HCT116 (cell line): ENCODE data around the gene SEMA5A.

Experiments used
- EZH2phosphoT487 ChIP-seq: fragments of 200-600 bp; IDR thresholded peaks from 2 replicates; pipeline ENCODE4 v1.6.1; 2018; ENCODE audit warnings: antibody characterized with exemption, borderline replicate concordance
- POLR2A ChIP-seq: IDR thresholded peaks from 2 replicates; pipeline ENCODE4 v1.7.0; 2011; ENCODE audit warnings: borderline replicate concordance; ENCODE audit not compliant: insufficient read depth, insufficient read length; ENCODE audit errors: extremely low read depth
- TF ChIP-seq, protein P1 (sequence below), 3 experiments: fragments of 200-600 bp in 1 of 3; sonication (generic) in 1 of 3; IDR thresholded peaks in 2 of 3; conservative IDR thresholded peaks in 1 of 3; 2 replicates each; pipeline ENCODE4 v1.5.1; 2012 to 2017; ENCODE audit warnings: low read depth in 2 of 3, low read length in 2 of 3, antibody characterized with exemption in 1 of 3, borderline replicate concordance in 1 of 3, control low read depth in 1 of 3, mild to moderate bottlenecking in 1 of 3, mixed read lengths in 1 of 3, mixed run types in 1 of 3, moderate library complexity in 1 of 3; ENCODE audit not compliant: insufficient read depth in 1 of 3

DNA sequence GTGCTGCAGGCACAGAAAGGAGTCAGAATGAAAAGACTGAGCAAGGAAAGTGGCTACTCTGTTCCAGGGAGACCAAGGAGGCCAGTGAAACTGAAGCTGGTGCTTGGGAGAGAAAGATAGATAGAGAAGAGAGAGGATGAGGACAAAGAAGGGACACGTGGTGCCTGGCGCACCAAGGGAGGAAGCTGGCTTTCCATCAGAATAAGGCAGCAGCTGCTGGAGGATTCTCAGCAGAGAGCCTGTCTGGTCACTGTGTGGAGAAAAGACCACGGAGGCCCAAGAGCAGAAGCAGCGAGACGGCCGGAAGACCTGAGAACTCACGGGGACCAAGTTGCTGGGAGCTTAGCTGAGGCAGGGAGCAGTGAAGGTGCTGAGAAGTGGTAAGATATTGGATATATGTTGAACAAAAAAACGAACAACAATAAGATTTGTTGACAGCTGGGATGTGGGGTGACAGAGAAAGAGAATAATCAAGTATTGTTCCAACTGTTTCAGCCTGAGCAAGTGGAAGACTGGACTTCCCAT, 116.1 kb downstream of the SEMA5A start:
- TF ChIP-seq, protein P1, sequence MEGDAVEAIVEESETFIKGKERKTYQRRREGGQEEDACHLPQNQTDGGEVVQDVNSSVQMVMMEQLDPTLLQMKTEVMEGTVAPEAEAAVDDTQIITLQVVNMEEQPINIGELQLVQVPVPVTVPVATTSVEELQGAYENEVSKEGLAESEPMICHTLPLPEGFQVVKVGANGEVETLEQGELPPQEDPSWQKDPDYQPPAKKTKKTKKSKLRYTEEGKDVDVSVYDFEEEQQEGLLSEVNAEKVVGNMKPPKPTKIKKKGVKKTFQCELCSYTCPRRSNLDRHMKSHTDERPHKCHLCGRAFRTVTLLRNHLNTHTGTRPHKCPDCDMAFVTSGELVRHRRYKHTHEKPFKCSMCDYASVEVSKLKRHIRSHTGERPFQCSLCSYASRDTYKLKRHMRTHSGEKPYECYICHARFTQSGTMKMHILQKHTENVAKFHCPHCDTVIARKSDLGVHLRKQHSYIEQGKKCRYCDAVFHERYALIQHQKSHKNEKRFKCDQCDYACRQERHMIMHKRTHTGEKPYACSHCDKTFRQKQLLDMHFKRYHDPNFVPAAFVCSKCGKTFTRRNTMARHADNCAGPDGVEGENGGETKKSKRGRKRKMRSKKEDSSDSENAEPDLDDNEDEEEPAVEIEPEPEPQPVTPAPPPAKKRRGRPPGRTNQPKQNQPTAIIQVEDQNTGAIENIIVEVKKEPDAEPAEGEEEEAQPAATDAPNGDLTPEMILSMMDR (IDR thresholded peaks at IDR 0.05 in 2 of 3, conservative IDR thresholded peaks at IDR 0.05 in 1 of 3; ENCODE audit: borderline replicate concordance in 1 of 3, insufficient read depth in 1 of 3, low read depth in 2 of 3, low read length in 2 of 3) = no peak
- TF ChIP-seq EZH2phosphoT487 (no peak), POLR2A (no peak)
